HEK293T (cell line): ENCODE data around the gene ERC2.

Experiments
- BHLHE40 ChIP-seq: fragments of 450-650 bp; IDR thresholded peaks from 2 replicates; pipeline ENCODE4 v1.6.1; 2016; ENCODE audit warnings: mild to moderate bottlenecking, moderate library complexity, borderline replicate concordance
- CTBP1 ChIP-seq: fragments of 450-650 bp; IDR thresholded peaks from 2 replicates; pipeline ENCODE4 v1.6.1; 2016; ENCODE audit warnings: borderline replicate concordance
- ELF4 ChIP-seq: fragments of 450-650 bp; IDR thresholded peaks from 2 replicates; pipeline ENCODE4 v1.6.1; 2017; ENCODE audit warnings: antibody characterized with exemption
- FOXM1 ChIP-seq: fragments of 450-650 bp; IDR thresholded peaks from 2 replicates; pipeline ENCODE4 v1.6.1; 2017; ENCODE audit warnings: mild to moderate bottlenecking, borderline replicate concordance
- HDGF ChIP-seq: fragments of 450-650 bp; IDR thresholded peaks from 2 replicates; pipeline ENCODE4 v1.6.1; 2017; ENCODE audit warnings: antibody characterized with exemption, borderline replicate concordance
- PKNOX1 ChIP-seq: fragments of 450-650 bp; IDR thresholded peaks from 2 replicates; pipeline ENCODE4 v1.6.1; 2016
- ZNF384 ChIP-seq: fragments of 450-650 bp; IDR thresholded peaks from 2 replicates; pipeline ENCODE4 v1.6.1; 2016

- TF ChIP-seq FOXM1 (no peak), BHLHE40 (no peak), ZNF384 (no peak), PKNOX1 (no peak), ELF4 (no peak), HDGF (no peak), CTBP1 (no peak)
These were observed 164.8 kb downstream of the ERC2 start for GRCh38 chr3:56303487-56303886.
